Measurements from ENCODE around the gene HPN. TPM values are rescaled to one million over a fixed set of nuclear protein-coding genes. Genes with fewer than 3 reads are reported as not detected.
A peak's percentile ranks its signal among the peaks of the same experiment; 100 is the strongest.

The HPN gene
- total RNA-seq, 1 donor from 2014 or later, result 4.9 TPM

GRCh38 chr19:35114353-35115176, 73.0 kb downstream of the HPN start:
- DNase-seq (ENCODE audit: low spot score), result peak; percentile 80
- intact Hi-C loops (cut with DNase I), result loop anchor here (1.0 kb wide), 1 partner anchor 21 kb away; the partner anchor contains the start of gene LGI4

- intact Hi-C loops (cut with DNase I), result no loop called here
- DNase-seq (ENCODE audit: low spot score), result no peak
Observed at GRCh38 chr19:35115177-35115951, 73.8 kb downstream of the HPN start, which contains the start of gene FXYD3. Gene FXYD3, plus strand, starts transcription at chr19:35115823. Its CDS starts 3,554 bp downstream, at chr19:35119377.

Other genes with a start within 250 kb of the HPN start
- gene ZNF30, start 114.8 kb upstream of the HPN start, total RNA-seq, result 2.4 TPM
- 4.0 TPM for gene ZNF792, start 77.5 kb upstream of the HPN start, total RNA-seq
- 38.3 TPM for gene GRAMD1A, start 41.4 kb upstream of the HPN start, total RNA-seq
- gene SCN1B, start 11.3 kb upstream of the HPN start, total RNA-seq, result 58.7 TPM
- not detected for gene FXYD3, start 74.1 kb downstream of the HPN start, total RNA-seq
- 8.1 TPM for gene LGI4, start 93.3 kb downstream of the HPN start, total RNA-seq
- gene FXYD1, start 97.1 kb downstream of the HPN start, total RNA-seq, result 613 TPM
- gene FXYD7, start 101.5 kb downstream of the HPN start, total RNA-seq, result not detected
- 19.0 TPM for gene FXYD5, start 113.0 kb downstream of the HPN start, total RNA-seq
- not detected for gene FAM187B, start 187.0 kb downstream of the HPN start, total RNA-seq
- 3.4 TPM for gene LSR, start 207.3 kb downstream of the HPN start, total RNA-seq
- gene USF2, start 227.2 kb downstream of the HPN start, total RNA-seq, result 174 TPM
- gene HAMP, start 240.8 kb downstream of the HPN start, total RNA-seq, result not detected

Measured in cardiac septum (tissue), 1 donor.